HT1080 (cell line): Measurements from ENCODE around the gene CDH23. TPM values are rescaled to one million over a fixed set of nuclear protein-coding genes. Genes with fewer than 3 reads are reported as not detected.

Experiments
- DNase-seq: peaks from one replicate; pipeline ENCODE4 v3.0.0-alpha.2; 2015; ENCODE audit warnings: low read depth
- total RNA-seq: library from RNA; depleted of rRNA; stranded (reverse); fragments of >200 nt; shearing (Covaris generic); gene quantifications from 2 replicates; pipeline ENCODE4 v1.2.3, GENCODE V29; 2014

CDH23 gene
- total RNA-seq, 1 experiment from 2014 or later, result 0.23 TPM

GRCh38 chr10:71438761-71439160, 42.0 kb downstream of the CDH23 start:
- DNase-seq, result no peak

- no peak for DNase-seq
Observed at GRCh38 chr10:71439670-71440425, 43.1 kb downstream of the CDH23 start.

GRCh38 chr10:71440506-71441035, 43.9 kb downstream of the CDH23 start:
- DNase-seq, result no peak

GRCh38 chr10:71442000-71442399, 45.3 kb downstream of the CDH23 start:
- DNase-seq, result no peak

- no peak for DNase-seq
Observed at GRCh38 chr10:71442859-71443570, 46.3 kb downstream of the CDH23 start.

- no peak for DNase-seq
Observed at GRCh38 chr10:71443676-71444075, 47.0 kb downstream of the CDH23 start.

GRCh38 chr10:71444284-71445054, 47.7 kb downstream of the CDH23 start:
- DNase-seq, result no peak

- no peak for DNase-seq
Observed at GRCh38 chr10:71447676-71448075, 51.0 kb downstream of the CDH23 start.

- no peak for DNase-seq
Observed at GRCh38 chr10:71448146-71448545, 51.4 kb downstream of the CDH23 start.

- DNase-seq, result no peak
Observed at GRCh38 chr10:71449026-71449425, 52.3 kb downstream of the CDH23 start.

GRCh38 chr10:71451754-71452153, 55.0 kb downstream of the CDH23 start:
- no peak for DNase-seq

- no peak for DNase-seq
Observed at GRCh38 chr10:71453186-71453585, 56.5 kb downstream of the CDH23 start.

- no peak for DNase-seq
Observed at GRCh38 chr10:71454347-71454746, 57.6 kb downstream of the CDH23 start.

- no peak for DNase-seq
Observed at GRCh38 chr10:71455035-71455434, 58.3 kb downstream of the CDH23 start.

GRCh38 chr10:71456631-71457030, 59.9 kb downstream of the CDH23 start:
- no peak for DNase-seq

GRCh38 chr10:71457908-71458307, 61.2 kb downstream of the CDH23 start:
- DNase-seq, result no peak

- DNase-seq, result no peak
Observed at GRCh38 chr10:71458387-71458786, 61.7 kb downstream of the CDH23 start.

- DNase-seq, result no peak
Observed at GRCh38 chr10:71459513-71459912, 62.8 kb downstream of the CDH23 start.

- no peak for DNase-seq
Observed at GRCh38 chr10:71460615-71461014, 63.9 kb downstream of the CDH23 start.

- no peak for DNase-seq
Observed at GRCh38 chr10:71461457-71461856, 64.7 kb downstream of the CDH23 start.

GRCh38 chr10:71462062-71462935, 65.6 kb downstream of the CDH23 start:
- no peak for DNase-seq
